ENCODE measurements around the gene ITPR2.

DNA sequence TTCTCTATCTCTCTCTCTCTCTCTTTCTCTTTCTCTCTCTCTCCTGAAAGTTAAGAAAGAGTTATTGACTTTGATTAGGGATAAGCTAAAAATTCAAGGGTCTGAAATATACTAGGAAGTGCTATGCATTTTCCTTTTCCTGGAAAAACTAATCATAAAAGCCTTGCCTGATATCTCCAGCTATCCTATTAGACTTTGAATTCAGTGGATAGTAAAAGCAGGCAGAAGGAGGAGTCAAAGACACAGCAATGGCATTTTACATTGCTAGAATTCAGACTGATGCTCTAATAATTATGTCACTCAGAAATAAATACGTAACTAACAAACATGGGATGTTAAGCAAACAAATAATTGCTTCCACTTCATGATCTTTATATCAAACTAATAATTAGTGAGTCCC lies 365.6 kb downstream of the ITPR2 start:
- TF ChIP-seq CHD2 (IDR thresholded peaks at IDR 0.05; ENCODE audit: low read length, partially characterized antibody) (no peak), SIN3A (IDR thresholded peaks at IDR 0.05; ENCODE audit: borderline replicate concordance, low read depth, low read length) (no peak), CTCF (IDR thresholded peaks at IDR 0.05) (no peak), SMC3 (IDR thresholded peaks at IDR 0.05; ENCODE audit: low read depth, low read length) (no peak), YY1 (IDR thresholded peaks at IDR 0.05; ENCODE audit: low read depth) (no peak), NFIC (IDR thresholded peaks at IDR 0.05; ENCODE audit: borderline replicate concordance) (no peak), TAF1 (IDR thresholded peaks at IDR 0.05; ENCODE audit: borderline replicate concordance, low read depth, low read length) (no peak), RFX5 (IDR thresholded peaks at IDR 0.05; ENCODE audit: low read length) (no peak), EP300 (IDR thresholded peaks at IDR 0.05; ENCODE audit: borderline replicate concordance in 1 of 2, low read depth in 1 of 2, low read length in 1 of 2) (no peak), POLR2AphosphoS5 (IDR thresholded peaks at IDR 0.05; ENCODE audit: low read depth, low read length) (no peak), TEAD4 (IDR thresholded peaks at IDR 0.05; ENCODE audit: borderline replicate concordance, insufficient read depth) (no peak)
- TF ChIP-seq, protein P1, sequence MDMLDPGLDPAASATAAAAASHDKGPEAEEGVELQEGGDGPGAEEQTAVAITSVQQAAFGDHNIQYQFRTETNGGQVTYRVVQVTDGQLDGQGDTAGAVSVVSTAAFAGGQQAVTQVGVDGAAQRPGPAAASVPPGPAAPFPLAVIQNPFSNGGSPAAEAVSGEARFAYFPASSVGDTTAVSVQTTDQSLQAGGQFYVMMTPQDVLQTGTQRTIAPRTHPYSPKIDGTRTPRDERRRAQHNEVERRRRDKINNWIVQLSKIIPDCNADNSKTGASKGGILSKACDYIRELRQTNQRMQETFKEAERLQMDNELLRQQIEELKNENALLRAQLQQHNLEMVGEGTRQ (IDR thresholded peaks at IDR 0.05; ENCODE audit: borderline replicate concordance, low read depth, low read length) = no peak
